ENCODE measurements around the gene SLC45A3. TPM values are rescaled to one million over a fixed set of nuclear protein-coding genes. Genes with fewer than 3 reads are reported as not detected.

Gene SLC45A3
- total RNA-seq, 1 experiment from 2014 or later: 12.3 TPM

DNA sequence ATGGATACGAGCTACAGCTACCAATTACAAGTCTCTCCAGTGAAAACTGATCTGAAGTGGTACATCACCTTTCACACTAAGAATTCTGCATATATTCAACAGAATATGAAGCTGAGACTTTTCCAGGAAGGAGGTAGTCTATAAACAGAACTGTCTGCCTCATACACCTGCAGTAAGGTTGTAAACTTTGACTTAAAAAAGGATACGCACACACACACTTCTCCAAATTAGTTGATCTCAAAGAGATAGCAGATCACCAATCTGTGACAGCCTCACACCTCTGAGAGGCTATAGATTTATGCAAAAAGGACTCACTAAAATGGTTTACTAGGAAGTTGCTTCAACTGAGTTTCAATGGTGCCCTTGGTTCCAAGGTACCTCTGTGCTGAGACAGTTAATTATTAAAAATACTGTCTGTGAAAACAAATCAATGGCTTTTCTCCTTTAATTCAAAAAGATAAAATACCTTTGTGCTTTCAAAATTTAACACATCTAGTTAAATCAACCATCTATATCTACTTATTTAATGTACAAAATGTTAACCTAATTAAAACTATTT, 66.4 kb downstream of the SLC45A3 start:
- Histone ChIP-seq H3K36me3 (ENCODE audit: control insufficient read depth in 1 of 2, insufficient read depth in 2 of 2, low read length in 2 of 2) (peaks cover 0 to 23% of the 10 kb centered on the region in 2 experiments; a peak in 3 of 4 replicates), H3K9me3 (ENCODE audit: control insufficient read depth in 1 of 2, insufficient read depth in 1 of 2, low read depth in 1 of 2, low read length in 2 of 2) (no peaks in the 10 kb centered on the region), H3K4me1 (ENCODE audit: control insufficient read depth in 1 of 2, insufficient read depth in 2 of 2, low read length in 2 of 2) (0 out of 4 replicates have a peak, but pooled peaks cover 0 to 4% of the 10 kb centered on the region in 2 experiments), H3K4me3 (replicated peaks in 1 of 2; ENCODE audit: low read depth in 1 of 2, low read length in 2 of 2) (no peak overlapping the region), H3K27me3 (ENCODE audit: insufficient read depth, low read length) (no peaks in the 10 kb centered on the region), H3K9me2 (ENCODE audit: insufficient read depth) (no peaks in the 10 kb centered on the region), H3K27ac (ENCODE audit: low read depth, low read length) (no peak overlapping the region), H2AFZ (ENCODE audit: low read depth, low read length, poor library complexity, severe bottlenecking) (no peak overlapping the region), H3K79me2 (ENCODE audit: insufficient read depth, low read length) (peaks cover 29% of the 10 kb centered on the region), H4K20me1 (ENCODE audit: insufficient read depth) (no peaks in the 10 kb centered on the region), H3K4me2 (ENCODE audit: low read length) (no peak overlapping the region), H3K9ac (ENCODE audit: low read length) (no peak overlapping the region)
- no peak for ATAC-seq
- RAD21 ChIA-PET (ENCODE audit: low non-redundant PET in 1 of 2, low total read pairs in 2 of 2, uncharacterized antibody in 2 of 2, unreplicated experiment in 2 of 2): no interaction called here
- POLR2A ChIA-PET: no interaction called here
- DNase-seq (ENCODE audit: low read depth, low spot score): no peak
- TF ChIP-seq EZH2phosphoT487 (IDR thresholded peaks at IDR 0.05; ENCODE audit: borderline replicate concordance) (no peak), EZH2 (IDR thresholded peaks at IDR 0.05) (no peak), CBX3 (IDR thresholded peaks at IDR 0.05; ENCODE audit: low read depth) (no peak), SRF (IDR thresholded peaks at IDR 0.05; ENCODE audit: low read depth) (no peak), TCF7L2 (IDR thresholded peaks at IDR 0.05; ENCODE audit: borderline replicate concordance, extremely low read depth, insufficient read depth, insufficient read length) (no peak), ZFX (IDR thresholded peaks at IDR 0.05) (no peak), RAD21 (IDR thresholded peaks at IDR 0.05; ENCODE audit: low read depth) (no peak)
- TF ChIP-seq, protein P1, sequence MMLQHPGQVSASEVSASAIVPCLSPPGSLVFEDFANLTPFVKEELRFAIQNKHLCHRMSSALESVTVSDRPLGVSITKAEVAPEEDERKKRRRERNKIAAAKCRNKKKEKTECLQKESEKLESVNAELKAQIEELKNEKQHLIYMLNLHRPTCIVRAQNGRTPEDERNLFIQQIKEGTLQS (IDR thresholded peaks at IDR 0.05): no peak
- TF ChIP-seq, protein P2, sequence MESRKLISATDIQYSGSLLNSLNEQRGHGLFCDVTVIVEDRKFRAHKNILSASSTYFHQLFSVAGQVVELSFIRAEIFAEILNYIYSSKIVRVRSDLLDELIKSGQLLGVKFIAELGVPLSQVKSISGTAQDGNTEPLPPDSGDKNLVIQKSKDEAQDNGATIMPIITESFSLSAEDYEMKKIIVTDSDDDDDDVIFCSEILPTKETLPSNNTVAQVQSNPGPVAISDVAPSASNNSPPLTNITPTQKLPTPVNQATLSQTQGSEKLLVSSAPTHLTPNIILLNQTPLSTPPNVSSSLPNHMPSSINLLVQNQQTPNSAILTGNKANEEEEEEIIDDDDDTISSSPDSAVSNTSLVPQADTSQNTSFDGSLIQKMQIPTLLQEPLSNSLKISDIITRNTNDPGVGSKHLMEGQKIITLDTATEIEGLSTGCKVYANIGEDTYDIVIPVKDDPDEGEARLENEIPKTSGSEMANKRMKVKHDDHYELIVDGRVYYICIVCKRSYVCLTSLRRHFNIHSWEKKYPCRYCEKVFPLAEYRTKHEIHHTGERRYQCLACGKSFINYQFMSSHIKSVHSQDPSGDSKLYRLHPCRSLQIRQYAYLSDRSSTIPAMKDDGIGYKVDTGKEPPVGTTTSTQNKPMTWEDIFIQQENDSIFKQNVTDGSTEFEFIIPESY (IDR thresholded peaks at IDR 0.05; ENCODE audit: extremely low read depth, insufficient replicate concordance, low read length): no peak
- intact Hi-C loops (cut with micrococcal nuclease): no loop called here
- CTCF ChIA-PET: no interaction called here
- BruUV-seq (replicated peaks): no TSS peak
